ENCODE results near the gene JPH3.

JPH3 gene

DNA sequence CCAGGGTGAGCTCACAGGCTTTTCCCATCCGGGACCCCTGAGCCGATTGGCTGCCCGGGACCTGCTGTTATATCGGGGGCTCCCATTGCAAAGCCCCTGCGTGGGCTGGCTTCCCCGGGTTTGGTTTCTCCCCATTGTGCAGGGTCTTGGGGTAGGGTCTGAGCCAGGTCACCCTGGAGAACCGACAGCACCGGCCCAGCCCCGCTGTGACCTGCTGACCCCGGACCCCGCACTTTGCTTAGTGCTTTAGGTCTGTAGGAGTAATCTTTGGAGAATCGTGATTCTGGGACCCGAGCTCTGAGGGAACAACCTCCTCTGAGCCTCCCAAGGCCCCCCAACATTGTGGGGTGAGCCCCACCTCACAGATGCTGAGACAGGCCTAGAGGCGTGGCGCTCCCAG, 62.9 kb downstream of the JPH3 start:
- Histone ChIP-seq H3K36me3 (ENCODE audit: control insufficient read depth, insufficient read depth, low read length) (no peaks in the 10 kb centered on the region), H3K4me3 (ENCODE audit: low read depth, low read length) (no peak overlapping the region), H3K4me1 (ENCODE audit: control insufficient read depth, insufficient read depth, low read length) (peaks cover 2% of the 10 kb centered on the region), H3K9me3 (ENCODE audit: control insufficient read depth, insufficient read depth, low read length) (no peaks in the 10 kb centered on the region), H3K9ac (ENCODE audit: low read depth, low read length) (no peak overlapping the region), H3K27me3 (ENCODE audit: control insufficient read depth, insufficient read depth, low read length) (no peaks in the 10 kb centered on the region)

DNA sequence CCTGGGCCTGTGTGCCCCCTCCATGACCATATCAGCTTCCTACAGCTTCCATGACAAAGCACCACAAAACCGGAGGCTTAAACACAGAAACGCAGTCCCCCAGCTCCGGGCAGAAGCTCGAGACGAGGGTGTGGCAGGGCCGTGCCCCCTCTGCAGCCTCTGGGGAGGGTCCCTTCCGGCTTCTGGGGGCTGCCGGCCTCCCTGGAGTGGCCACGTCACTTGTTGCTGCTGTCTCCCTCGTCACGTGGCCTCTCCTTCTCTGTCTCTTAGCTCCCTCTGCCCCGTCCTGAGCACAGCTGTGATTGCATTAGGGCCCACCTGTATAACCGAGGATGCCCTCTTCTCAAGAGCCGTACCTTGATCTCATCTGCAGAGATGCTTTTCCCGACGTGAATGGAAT, 64.6 kb downstream of the JPH3 start:
- H3K27me3 ChIP-seq (ENCODE audit: control insufficient read depth, insufficient read depth, low read length): no peaks in the 10 kb centered on the region
- no peak overlapping the region for H3K9ac ChIP-seq (ENCODE audit: low read depth, low read length)
- no peaks in the 10 kb centered on the region for H3K9me3 ChIP-seq (ENCODE audit: control insufficient read depth, insufficient read depth, low read length)
- H3K4me1 ChIP-seq (ENCODE audit: control insufficient read depth, insufficient read depth, low read length): no peaks in the 10 kb centered on the region
- no peaks in the 10 kb centered on the region for H3K36me3 ChIP-seq (ENCODE audit: control insufficient read depth, insufficient read depth, low read length)
- H3K4me3 ChIP-seq (ENCODE audit: low read depth, low read length): no peak overlapping the region

DNA sequence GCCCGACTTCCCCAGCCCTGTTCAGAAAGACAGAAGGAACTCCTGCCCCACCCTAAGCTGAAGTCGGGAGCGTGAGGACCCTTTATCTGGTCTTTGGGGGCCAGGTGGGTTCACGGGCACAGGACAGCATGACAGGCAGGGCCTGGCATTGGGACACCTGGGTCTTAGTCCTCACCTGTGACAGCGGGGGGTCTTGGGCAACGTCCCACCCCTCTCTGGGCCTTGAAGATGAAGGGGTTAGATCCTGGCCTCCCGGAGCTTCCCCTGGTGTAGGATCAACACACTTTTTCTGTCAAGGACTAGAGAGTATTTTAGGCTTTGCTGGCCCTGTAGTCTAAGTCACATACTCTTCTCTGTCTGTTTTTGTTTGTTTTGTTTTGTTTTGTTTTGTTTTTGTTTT, 65.1 kb downstream of the JPH3 start:
- Histone ChIP-seq H3K9me3 (ENCODE audit: control insufficient read depth, insufficient read depth, low read length) (no peaks in the 10 kb centered on the region), H3K4me3 (ENCODE audit: low read depth, low read length) (no peak overlapping the region), H3K36me3 (ENCODE audit: control insufficient read depth, insufficient read depth, low read length) (no peaks in the 10 kb centered on the region), H3K27me3 (ENCODE audit: control insufficient read depth, insufficient read depth, low read length) (no peaks in the 10 kb centered on the region), H3K4me1 (ENCODE audit: control insufficient read depth, insufficient read depth, low read length) (no peaks in the 10 kb centered on the region), H3K9ac (ENCODE audit: low read depth, low read length) (no peak overlapping the region)

DNA sequence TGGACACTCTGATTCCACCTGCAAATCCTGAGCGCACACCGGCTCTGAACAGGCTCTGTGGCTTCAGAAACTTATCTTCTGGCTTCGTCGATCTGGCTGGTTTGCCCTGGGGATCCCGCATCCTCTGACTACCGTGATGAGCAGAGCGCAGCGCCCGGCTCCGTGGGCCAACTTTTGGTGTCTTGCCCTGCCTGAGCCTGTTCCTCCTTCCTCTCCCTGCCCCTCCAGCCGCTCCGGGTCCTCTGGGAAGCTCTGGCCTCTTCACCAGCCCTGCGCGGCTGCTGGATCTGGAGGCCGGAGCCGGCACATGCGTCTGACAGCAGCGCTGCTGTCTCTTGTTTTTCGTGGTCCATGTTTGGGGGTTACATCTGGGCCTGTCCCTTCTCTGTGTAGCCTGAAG, 65.6 kb downstream of the JPH3 start:
- Histone ChIP-seq H3K27me3 (ENCODE audit: control insufficient read depth, insufficient read depth, low read length) (no peaks in the 10 kb centered on the region), H3K36me3 (ENCODE audit: control insufficient read depth, insufficient read depth, low read length) (no peaks in the 10 kb centered on the region), H3K4me1 (ENCODE audit: control insufficient read depth, insufficient read depth, low read length) (no peaks in the 10 kb centered on the region), H3K9me3 (ENCODE audit: control insufficient read depth, insufficient read depth, low read length) (no peaks in the 10 kb centered on the region), H3K4me3 (ENCODE audit: low read depth, low read length) (no peak overlapping the region), H3K9ac (ENCODE audit: low read depth, low read length) (no peak overlapping the region)

DNA sequence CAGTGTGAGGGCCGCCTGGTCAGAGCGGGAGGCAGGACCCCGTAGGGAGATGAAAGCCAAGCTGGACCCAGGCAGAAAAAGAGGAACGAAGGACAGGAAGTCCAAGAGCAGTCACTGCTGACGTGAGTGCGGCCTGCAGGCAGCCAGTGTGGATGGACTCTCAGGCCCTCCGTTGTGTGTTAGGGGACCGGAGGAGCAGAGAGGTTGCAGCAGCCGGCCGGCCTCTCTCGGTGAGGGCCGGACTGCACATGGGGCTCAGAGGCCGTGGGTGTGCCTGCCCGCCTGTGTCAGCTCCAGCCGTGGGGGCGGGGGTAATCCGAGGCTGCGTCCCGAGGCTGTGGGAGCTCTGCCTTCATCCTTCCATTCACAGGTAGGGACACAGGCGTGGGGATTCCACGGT, 67.4 kb downstream of the JPH3 start:
- Histone ChIP-seq H3K9me3 (ENCODE audit: control insufficient read depth, insufficient read depth, low read length) (no peaks in the 10 kb centered on the region), H3K4me3 (ENCODE audit: low read depth, low read length) (no peak overlapping the region), H3K36me3 (ENCODE audit: control insufficient read depth, insufficient read depth, low read length) (no peaks in the 10 kb centered on the region), H3K27me3 (ENCODE audit: control insufficient read depth, insufficient read depth, low read length) (no peaks in the 10 kb centered on the region), H3K9ac (ENCODE audit: low read depth, low read length) (no peak overlapping the region), H3K4me1 (ENCODE audit: control insufficient read depth, insufficient read depth, low read length) (no peaks in the 10 kb centered on the region)

DNA sequence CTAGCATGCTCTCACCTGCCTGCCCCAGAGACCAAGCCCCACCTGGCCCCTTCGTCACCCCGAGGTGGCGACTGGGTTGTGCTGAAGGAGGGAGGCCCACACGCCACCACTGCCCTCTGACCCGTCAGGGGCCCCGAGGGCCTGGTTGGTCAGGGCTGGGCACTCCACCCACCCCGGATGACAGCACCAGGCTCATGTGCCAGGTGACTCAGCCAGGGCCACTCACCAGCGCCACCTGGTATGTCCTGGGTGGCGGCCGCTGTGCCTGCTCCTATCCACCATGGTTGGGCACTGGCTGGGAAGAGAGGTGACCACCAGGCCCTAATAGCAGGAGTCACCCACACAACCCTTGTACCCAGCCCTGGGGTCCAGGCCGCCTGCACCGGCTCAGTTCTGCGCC, 68.9 kb downstream of the JPH3 start:
- no peaks in the 10 kb centered on the region for H3K36me3 ChIP-seq (ENCODE audit: control insufficient read depth, insufficient read depth, low read length)
- H3K27me3 ChIP-seq (ENCODE audit: control insufficient read depth, insufficient read depth, low read length): no peaks in the 10 kb centered on the region
- no peaks in the 10 kb centered on the region for H3K9me3 ChIP-seq (ENCODE audit: control insufficient read depth, insufficient read depth, low read length)
- H3K9ac ChIP-seq (ENCODE audit: low read depth, low read length): no peak overlapping the region
- H3K4me3 ChIP-seq (ENCODE audit: low read depth, low read length): no peak overlapping the region
- no peaks in the 10 kb centered on the region for H3K4me1 ChIP-seq (ENCODE audit: control insufficient read depth, insufficient read depth, low read length)

DNA sequence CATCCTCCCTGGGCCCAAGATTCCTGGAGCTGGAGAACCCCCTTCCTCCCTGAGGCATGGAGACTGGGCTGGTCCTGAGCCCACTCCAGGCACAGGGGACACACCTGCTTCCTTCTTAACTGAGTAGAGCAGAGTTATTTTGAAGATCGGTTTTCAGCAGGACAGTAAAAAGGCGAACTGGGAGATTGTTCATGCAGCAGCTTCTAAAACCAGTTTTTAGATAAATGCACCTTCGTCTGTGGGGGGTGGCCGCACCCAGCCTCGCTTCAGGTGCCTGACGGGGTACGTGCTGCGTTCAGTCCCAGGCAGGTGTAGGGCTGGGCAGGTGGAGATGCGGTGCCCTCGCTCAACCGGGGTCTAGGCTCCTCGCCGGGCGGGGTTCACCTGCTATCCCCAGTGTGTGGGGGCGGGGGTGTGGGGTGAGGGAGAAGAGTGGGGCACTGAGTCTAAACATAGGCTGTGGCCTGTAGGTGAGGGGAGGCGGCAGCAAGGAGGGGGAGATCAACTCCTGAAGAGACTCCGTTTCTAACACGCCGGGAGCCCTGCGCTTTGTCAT, 69.5 kb downstream of the JPH3 start:
- no peaks in the 10 kb centered on the region for H3K4me1 ChIP-seq (ENCODE audit: control insufficient read depth, insufficient read depth, low read length)
- no peaks in the 10 kb centered on the region for H3K27me3 ChIP-seq (ENCODE audit: control insufficient read depth, insufficient read depth, low read length)
- H3K4me3 ChIP-seq (ENCODE audit: low read depth, low read length): no peak overlapping the region
- H3K9me3 ChIP-seq (ENCODE audit: control insufficient read depth, insufficient read depth, low read length): no peaks in the 10 kb centered on the region
- H3K36me3 ChIP-seq (ENCODE audit: control insufficient read depth, insufficient read depth, low read length): no peaks in the 10 kb centered on the region
- H3K9ac ChIP-seq (ENCODE audit: low read depth, low read length): no peak overlapping the region

DNA sequence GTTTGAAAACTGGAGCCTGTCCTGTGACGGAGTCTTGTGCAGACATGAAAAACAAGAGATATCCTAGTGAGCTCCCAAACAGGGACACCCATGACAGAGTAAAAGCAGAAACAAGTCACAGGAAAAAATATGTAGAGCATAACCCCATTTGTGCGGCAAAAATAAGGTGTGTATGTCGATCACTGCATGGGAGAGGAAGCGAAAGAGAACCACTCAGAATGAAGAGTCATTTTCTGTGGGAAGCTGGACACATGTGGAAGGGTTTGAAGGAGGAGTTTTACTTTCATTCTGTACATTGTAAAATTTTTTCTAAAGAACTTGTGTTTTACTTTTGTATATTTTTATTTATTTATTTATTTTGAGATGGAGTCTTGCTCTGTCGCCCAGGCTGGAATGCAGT, 72.1 kb downstream of the JPH3 start:
- Histone ChIP-seq H3K27me3 (ENCODE audit: control insufficient read depth, insufficient read depth, low read length) (no peaks in the 10 kb centered on the region), H3K9me3 (ENCODE audit: control insufficient read depth, insufficient read depth, low read length) (no peaks in the 10 kb centered on the region), H3K9ac (ENCODE audit: low read depth, low read length) (no peak overlapping the region), H3K36me3 (ENCODE audit: control insufficient read depth, insufficient read depth, low read length) (no peaks in the 10 kb centered on the region), H3K4me3 (ENCODE audit: low read depth, low read length) (no peak overlapping the region), H3K4me1 (ENCODE audit: control insufficient read depth, insufficient read depth, low read length) (no peaks in the 10 kb centered on the region)

DNA sequence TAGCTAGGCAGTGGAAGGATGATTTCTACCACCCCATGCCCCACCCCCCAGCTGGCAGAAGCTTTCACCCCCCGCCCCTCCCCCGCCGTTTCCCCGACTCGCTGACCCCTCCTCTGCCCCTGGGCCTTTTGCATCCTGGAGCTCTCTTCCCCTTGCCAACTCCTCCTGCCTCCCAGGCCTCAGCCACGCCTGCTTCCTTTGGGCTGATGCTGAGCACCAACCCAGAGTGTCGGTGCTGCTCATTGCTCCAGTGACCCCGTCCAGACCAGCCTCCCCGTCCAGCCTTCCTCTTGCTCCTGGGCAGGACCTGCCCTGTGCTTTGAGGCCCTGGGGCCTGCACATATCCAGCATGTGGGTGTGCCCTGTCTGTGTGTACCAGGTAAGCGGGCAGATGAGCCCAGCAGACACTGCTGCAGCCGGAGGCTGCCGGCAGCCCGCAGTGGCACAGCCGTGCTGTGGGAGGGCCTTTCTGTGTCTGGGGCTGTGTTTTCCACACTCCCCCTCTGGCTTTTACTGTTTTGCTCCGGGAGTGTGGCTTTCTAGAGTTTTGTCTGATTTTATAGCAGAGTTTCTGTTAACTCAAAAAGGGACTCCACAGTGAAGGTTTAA, 72.9 kb downstream of the JPH3 start:
- no peak overlapping the region for H3K9ac ChIP-seq (ENCODE audit: low read depth, low read length)
- H3K9me3 ChIP-seq (ENCODE audit: control insufficient read depth, insufficient read depth, low read length): no peaks in the 10 kb centered on the region
- no peaks in the 10 kb centered on the region for H3K36me3 ChIP-seq (ENCODE audit: control insufficient read depth, insufficient read depth, low read length)
- H3K4me3 ChIP-seq (ENCODE audit: low read depth, low read length): no peak overlapping the region
- no peaks in the 10 kb centered on the region for H3K4me1 ChIP-seq (ENCODE audit: control insufficient read depth, insufficient read depth, low read length)
- H3K27me3 ChIP-seq (ENCODE audit: control insufficient read depth, insufficient read depth, low read length): no peaks in the 10 kb centered on the region

DNA sequence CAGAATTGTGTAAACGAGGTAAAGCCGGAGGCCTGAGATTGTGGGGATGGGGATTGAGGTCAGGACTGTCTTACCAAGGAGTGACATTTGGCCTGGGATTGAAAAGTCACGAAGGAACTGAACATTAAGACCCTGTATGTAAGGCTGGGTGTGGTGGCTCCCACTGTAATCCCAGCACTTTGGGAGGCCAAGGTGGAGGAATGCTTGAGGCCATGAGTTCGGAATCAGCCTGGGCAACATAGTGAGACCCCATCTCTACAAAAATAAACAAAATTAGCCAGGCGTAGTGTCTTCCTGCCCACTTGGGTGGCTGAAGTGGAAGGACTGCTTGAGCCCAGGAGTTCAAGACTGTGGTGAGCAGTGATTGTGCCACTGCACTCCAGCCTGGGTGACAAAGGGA, 75.5 kb downstream of the JPH3 start:
- H3K36me3 ChIP-seq (ENCODE audit: control insufficient read depth, insufficient read depth, low read length): no peaks in the 10 kb centered on the region
- H3K4me3 ChIP-seq (ENCODE audit: low read depth, low read length): no peak overlapping the region
- no peaks in the 10 kb centered on the region for H3K27me3 ChIP-seq (ENCODE audit: control insufficient read depth, insufficient read depth, low read length)

DNA sequence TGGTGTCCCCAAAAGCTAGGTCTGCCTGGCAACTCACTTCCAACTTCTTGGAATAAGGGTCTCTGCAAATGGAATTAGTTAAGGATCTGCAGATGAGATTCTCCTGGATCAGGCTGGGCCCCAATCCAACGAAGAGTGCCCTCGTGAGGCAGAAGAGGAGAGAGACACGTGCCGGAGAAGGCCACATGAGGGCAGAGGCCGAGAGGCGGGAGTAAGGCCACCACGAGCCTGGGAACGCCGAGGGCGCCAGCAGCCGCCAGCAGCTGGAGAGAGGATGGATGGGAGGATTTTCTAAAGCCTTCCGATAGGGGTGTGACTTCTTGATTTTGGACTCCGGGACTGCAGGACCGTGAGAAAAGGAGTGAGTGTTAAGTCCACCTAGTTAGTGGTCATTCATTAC, 76.3 kb downstream of the JPH3 start:
- no peaks in the 10 kb centered on the region for H3K27me3 ChIP-seq (ENCODE audit: control insufficient read depth, insufficient read depth, low read length)
- no peaks in the 10 kb centered on the region for H3K36me3 ChIP-seq (ENCODE audit: control insufficient read depth, insufficient read depth, low read length)
- no peaks in the 10 kb centered on the region for H3K4me1 ChIP-seq (ENCODE audit: control insufficient read depth, insufficient read depth, low read length)
- H3K9ac ChIP-seq (ENCODE audit: low read depth, low read length): no peak overlapping the region
- no peak overlapping the region for H3K4me3 ChIP-seq (ENCODE audit: low read depth, low read length)
- H3K9me3 ChIP-seq (ENCODE audit: control insufficient read depth, insufficient read depth, low read length): no peaks in the 10 kb centered on the region

More for the DNA sequence above, 75.5 kb downstream of the JPH3 start:
- H3K4me1 ChIP-seq (ENCODE audit: control insufficient read depth, insufficient read depth, low read length): no peaks in the 10 kb centered on the region
- H3K9me3 ChIP-seq (ENCODE audit: control insufficient read depth, insufficient read depth, low read length): no peaks in the 10 kb centered on the region
- no peak overlapping the region for H3K9ac ChIP-seq (ENCODE audit: low read depth, low read length)

DNA sequence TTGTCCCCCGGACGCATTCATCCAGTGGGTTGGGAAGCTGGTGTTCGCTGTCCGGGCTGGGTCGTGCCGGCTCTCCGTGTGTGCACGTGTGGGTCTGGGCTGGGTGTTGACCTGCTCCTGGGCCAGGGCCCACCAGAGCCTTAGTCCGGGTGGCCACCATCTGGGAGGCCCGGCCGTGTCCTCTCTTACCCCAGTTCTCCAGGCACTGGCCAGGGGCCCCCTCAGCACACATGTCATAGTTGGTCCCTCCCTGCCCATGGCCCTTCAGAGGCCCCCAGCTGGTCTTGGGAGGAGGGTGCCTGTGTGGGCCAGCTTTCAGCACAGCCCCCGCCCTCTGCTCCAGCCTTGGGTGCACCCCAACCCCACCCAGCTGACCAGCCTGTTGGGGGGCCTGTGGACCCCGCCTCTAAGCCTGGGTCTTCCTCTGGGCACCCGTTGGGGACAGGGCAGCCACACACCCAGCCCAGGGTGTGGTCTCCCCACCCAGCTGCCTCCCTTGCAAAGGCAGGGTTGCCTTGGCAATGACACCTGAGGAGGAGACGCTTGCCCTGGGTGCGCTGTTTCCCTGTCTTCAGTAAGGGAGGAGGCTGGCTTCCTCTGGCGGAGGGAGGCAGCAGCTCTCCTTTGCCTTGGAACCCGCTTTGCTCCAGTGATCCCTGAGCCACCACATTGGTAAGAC, 77.4 kb downstream of the JPH3 start:
- Histone ChIP-seq H3K4me1 (ENCODE audit: control insufficient read depth, insufficient read depth, low read length) (no peaks in the 10 kb centered on the region), H3K4me3 (ENCODE audit: low read depth, low read length) (no peak overlapping the region), H3K36me3 (ENCODE audit: control insufficient read depth, insufficient read depth, low read length) (no peaks in the 10 kb centered on the region), H3K9ac (ENCODE audit: low read depth, low read length) (no peak overlapping the region), H3K9me3 (ENCODE audit: control insufficient read depth, insufficient read depth, low read length) (no peaks in the 10 kb centered on the region), H3K27me3 (ENCODE audit: control insufficient read depth, insufficient read depth, low read length) (no peaks in the 10 kb centered on the region)

Data from iPS-15b (cell line).